WI38 (cell line): ENCODE results near the gene NOSTRIN.

Experiments used
- H3K4me3 ChIP-seq: 2 replicates; pipeline ENCODE4 v1.5.1; 2011; ENCODE audit warnings: low read depth, mild to moderate bottlenecking, control low read depth, low read length
- TF ChIP-seq, protein P1 (sequence below): IDR thresholded peaks from 2 replicates; pipeline ENCODE4 v1.5.1; 2012; ENCODE audit warnings: low read depth, mild to moderate bottlenecking, control low read depth, low read length

NOSTRIN gene

DNA sequence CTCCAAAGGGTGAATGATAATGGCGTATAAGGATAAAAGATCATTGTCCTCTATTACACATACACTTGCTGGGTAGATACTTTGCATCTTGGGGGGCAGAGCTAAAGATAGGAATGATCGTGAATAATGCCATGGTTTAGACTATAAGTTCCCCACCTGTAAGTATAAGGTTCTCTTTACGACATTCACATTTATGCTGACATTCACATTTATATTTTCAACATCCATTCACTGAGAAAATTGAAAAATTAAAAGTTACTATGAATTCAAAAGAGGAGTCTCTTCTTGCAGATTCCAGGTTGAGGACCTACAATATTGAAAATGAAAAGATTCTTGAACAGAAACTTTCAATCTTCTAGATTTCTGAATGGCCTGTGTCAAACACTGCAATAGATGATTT lies 89.9 kb downstream of the NOSTRIN start:
- H3K4me3 ChIP-seq = no peak overlapping the region
- TF ChIP-seq, protein P1, sequence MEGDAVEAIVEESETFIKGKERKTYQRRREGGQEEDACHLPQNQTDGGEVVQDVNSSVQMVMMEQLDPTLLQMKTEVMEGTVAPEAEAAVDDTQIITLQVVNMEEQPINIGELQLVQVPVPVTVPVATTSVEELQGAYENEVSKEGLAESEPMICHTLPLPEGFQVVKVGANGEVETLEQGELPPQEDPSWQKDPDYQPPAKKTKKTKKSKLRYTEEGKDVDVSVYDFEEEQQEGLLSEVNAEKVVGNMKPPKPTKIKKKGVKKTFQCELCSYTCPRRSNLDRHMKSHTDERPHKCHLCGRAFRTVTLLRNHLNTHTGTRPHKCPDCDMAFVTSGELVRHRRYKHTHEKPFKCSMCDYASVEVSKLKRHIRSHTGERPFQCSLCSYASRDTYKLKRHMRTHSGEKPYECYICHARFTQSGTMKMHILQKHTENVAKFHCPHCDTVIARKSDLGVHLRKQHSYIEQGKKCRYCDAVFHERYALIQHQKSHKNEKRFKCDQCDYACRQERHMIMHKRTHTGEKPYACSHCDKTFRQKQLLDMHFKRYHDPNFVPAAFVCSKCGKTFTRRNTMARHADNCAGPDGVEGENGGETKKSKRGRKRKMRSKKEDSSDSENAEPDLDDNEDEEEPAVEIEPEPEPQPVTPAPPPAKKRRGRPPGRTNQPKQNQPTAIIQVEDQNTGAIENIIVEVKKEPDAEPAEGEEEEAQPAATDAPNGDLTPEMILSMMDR = no peak

DNA sequence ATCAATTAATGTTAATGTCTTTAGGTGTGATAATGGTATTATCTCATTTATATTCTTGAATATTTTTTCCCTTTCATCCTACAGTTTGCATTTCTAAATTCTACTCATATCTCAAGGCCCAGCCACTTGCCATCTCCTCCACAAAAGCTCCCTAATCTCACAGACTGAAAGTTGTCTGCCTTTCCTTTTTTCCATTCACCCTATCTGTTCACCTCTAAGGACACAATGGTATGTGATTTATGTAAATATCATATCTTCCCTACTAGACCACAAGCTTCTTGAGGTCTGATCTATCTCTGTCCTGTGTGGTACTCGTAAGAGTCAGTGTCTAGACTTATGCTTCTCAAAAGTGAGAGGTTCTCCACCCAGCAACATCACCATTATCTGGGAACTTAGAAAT lies 91.7 kb downstream of the NOSTRIN start:
- TF ChIP-seq, protein P1 = no peak
- no peak overlapping the region for H3K4me3 ChIP-seq

DNA sequence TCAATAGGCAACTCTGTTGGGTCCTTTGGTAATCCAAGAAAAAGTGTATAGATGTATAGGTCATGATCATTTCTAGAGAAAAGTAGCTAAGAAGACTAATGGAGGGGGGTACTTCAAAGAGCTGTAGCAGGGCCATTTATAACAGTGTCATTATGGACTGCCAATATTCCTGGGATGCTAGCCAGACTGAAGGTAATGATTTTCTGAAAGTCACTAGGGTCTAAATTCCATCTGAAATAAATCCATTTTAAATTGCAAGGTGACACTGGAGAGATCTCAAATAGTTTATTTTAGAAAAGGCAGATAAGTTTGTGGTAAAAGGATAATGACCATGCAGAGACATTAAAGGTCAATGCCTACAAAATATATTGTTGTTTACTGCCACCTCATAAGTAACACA lies 92.3 kb downstream of the NOSTRIN start:
- TF ChIP-seq, protein P1 = no peak
- H3K4me3 ChIP-seq = no peak overlapping the region

DNA sequence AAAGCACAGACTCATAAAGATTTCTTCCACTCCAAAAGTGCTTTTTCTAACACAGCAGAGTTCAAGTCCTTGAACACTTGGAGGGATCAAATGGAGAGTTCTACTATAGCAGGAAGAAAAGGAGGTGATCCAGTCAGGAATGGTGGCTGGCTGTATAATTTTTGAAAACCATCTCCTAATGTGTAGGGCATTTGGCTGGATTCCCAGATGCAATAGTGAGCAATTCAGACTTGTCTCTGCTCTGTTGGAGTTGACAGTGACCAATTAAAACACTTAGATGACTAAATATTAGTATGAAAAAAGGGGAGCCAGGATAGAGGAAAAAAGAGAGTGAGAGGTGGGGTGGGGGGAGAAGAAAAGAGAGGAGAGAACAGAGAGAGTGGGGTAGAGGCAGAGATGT lies 93.3 kb downstream of the NOSTRIN start:
- TF ChIP-seq, protein P1 = no peak

DNA sequence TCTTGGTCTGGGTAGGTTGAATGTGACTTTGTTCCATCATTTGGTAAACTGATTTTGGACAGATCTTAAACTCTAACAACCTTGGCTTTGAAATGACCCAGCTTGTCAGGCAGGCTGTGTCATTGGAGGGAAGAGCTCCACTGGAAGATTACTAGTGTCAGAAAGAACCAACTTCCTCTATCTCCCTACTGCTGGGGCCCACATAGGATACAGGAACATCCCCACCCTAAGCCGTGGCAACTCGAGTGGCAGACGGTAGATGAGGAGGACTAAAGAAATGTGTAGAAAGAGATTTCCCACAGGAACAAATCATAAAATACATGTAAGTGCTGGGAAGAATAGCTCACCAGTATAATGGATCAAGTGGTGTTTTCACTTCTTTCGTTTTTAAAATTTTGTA lies 94.3 kb downstream of the NOSTRIN start:
- H3K4me3 ChIP-seq = no peak overlapping the region
- TF ChIP-seq, protein P1 = no peak

More for the DNA sequence above, 93.3 kb downstream of the NOSTRIN start:
- H3K4me3 ChIP-seq = no peak overlapping the region

DNA sequence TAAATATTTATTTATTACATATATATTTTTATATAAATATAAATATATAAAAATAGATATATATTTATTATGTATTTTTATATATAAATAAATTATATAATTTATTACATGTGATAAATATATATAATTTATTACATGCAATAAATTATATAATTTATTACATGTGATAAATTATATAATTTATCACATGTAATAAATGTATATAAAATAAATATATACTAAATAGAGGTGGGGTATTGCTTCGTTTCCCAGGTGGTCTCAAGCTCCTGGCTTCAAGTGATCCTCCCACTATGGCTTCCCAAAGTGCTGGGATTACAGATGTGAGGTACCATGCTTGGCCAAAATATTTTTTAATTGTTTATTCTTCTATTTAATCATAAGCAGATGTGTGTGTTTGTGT lies 95.0 kb downstream of the NOSTRIN start:
- TF ChIP-seq, protein P1 = no peak
- no peak overlapping the region for H3K4me3 ChIP-seq

DNA sequence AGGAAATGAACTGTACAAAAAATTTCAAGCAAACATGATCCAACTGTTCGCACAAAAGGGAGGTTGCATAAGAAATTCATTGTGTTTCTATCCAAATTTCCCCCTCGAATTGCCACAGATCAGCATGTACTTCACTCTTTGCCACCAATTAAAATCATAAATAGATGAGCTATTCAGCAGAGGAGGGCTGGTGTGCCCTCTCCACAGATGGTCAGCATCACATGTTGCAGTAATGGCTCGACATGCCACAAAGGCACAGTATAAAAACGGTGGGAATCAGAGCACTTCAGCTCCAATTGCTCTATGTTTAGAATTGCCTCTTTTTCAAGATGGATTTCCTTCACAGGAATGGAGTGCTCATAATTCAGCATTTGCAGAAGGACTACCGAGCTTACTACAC lies 98.6 kb downstream of the NOSTRIN start, which contains the start of gene G6PC2:
Gene G6PC2, plus strand, starts transcription at position 289 of the 400 bp plus-strand sequence. Its CDS starts 41 bp downstream, at position 330.
- TF ChIP-seq, protein P1 = no peak

More for the DNA sequence above, 98.6 kb downstream of the NOSTRIN start, which contains the start of gene G6PC2:
- H3K4me3 ChIP-seq = no peak within 1 kb of the TSS
